Suprapubic skin (tissue), 4 donors: Measurements from ENCODE around the gene MRPS17. TPM values are rescaled to one million over a fixed set of nuclear protein-coding genes. Genes with fewer than 3 reads are reported as not detected.

Experiments used
- DNase-seq, 2 donors: peaks; one replicate each; pipeline ENCODE4 v3.0.0-alpha.2; 2019; ENCODE audit warnings: low spot score in 2 of 2
- H3K27ac ChIP-seq: fragments of 200-600 bp; sonication (generic); one replicate; pipeline ENCODE4 v1.5.1; 2019
- H3K27me3 ChIP-seq: fragments of 200-600 bp; sonication (generic); one replicate; pipeline ENCODE4 v1.5.1; 2019
- H3K36me3 ChIP-seq: fragments of 200-600 bp; sonication (generic); one replicate; pipeline ENCODE4 v1.5.1; 2019
- H3K4me1 ChIP-seq: fragments of 200-600 bp; sonication (generic); one replicate; pipeline ENCODE4 v1.5.1; 2019
- H3K4me3 ChIP-seq: fragments of 200-600 bp; sonication (generic); one replicate; pipeline ENCODE4 v1.5.1; 2019; ENCODE audit warnings: mild to moderate bottlenecking
- H3K9me3 ChIP-seq: fragments of 200-600 bp; sonication (generic); one replicate; pipeline ENCODE4 v1.5.1; 2019
- CTCF ChIP-seq, 2 donors: fragments of 200-600 bp in 1 of 2; fragments of 450-650 bp in 1 of 2; sonication (generic) in 1 of 2; IDR thresholded peaks; one replicate each; pipeline ENCODE4 v1.5.1; 2016 to 2019; ENCODE audit warnings: antibody characterized with exemption in 2 of 2, mild to moderate bottlenecking in 1 of 2, moderate library complexity in 1 of 2
- EP300 ChIP-seq: sonication (generic); formaldehyde crosslinking; IDR thresholded peaks from one replicate; pipeline ENCODE4 v1.6.1; 2017; ENCODE audit warnings: antibody characterized with exemption
- POLR2A ChIP-seq, 2 donors: fragments of 450-650 bp; IDR thresholded peaks; one replicate each; pipeline ENCODE4 v1.6.1; 2017; ENCODE audit warnings: antibody characterized with exemption in 2 of 2, mild to moderate bottlenecking in 2 of 2, moderate library complexity in 2 of 2
- POLR2AphosphoS5 ChIP-seq, 3 donors: sonication (generic); formaldehyde crosslinking; IDR thresholded peaks; one replicate each; pipeline ENCODE4 v1.6.1; 2017; ENCODE audit warnings: antibody characterized with exemption in 3 of 3
- WGBS: methylation state at CpG from one replicate; pipeline ENCODE4 v1.1.5; 2018; 5-methylcytosine and 5-hydroxymethylcytosine counted together
- total RNA-seq, 4 donors: library from RNA; depleted of rRNA; stranded (reverse); fragments of >200 nt; gene quantifications; one replicate each; pipeline ENCODE4 v1.1.0, GENCODE V29; 2016

Gene MRPS17
- total RNA-seq, 4 donors from 2014 or later, result 5.6 to 12.0 (median 8.5) TPM

GRCh38 chr7:55996856-55997500 lies 45.3 kb downstream of the MRPS17 start:
- no peak for TF ChIP-seq EP300
- no peak for TF ChIP-seq POLR2A (IDR thresholded peaks at IDR 0.05)
- TF ChIP-seq CTCF (IDR thresholded peaks at IDR 0.05), result no peak
- no peak for TF ChIP-seq POLR2AphosphoS5 (IDR thresholded peaks at IDR 0.05)
- Histone ChIP-seq H3K4me3 (no peak overlapping the region), H3K9me3 (no peaks in the 10 kb centered on the region), H3K27me3 (no peaks in the 10 kb centered on the region), H3K27ac (no peak overlapping the region), H3K4me1 (no peaks in the 10 kb centered on the region), H3K36me3 (peaks cover 69% of the 10 kb centered on the region)
- WGBS, result 93% methylated on average over 8 of the region's 8 CpGs
- no peak for DNase-seq

GRCh38 chr7:56003749-56004148 lies 52.1 kb downstream of the MRPS17 start:
- no peak overlapping the region for H3K4me3 ChIP-seq
- 97% methylated on average over 4 of the region's 4 CpGs for WGBS
- TF ChIP-seq POLR2AphosphoS5 (IDR thresholded peaks at IDR 0.05) (no peak), POLR2A (IDR thresholded peaks at IDR 0.05) (no peak), EP300 (no peak), CTCF (IDR thresholded peaks at IDR 0.05) (no peak)
- H3K27ac ChIP-seq, result no peak overlapping the region
- H3K4me1 ChIP-seq, result no peaks in the 10 kb centered on the region
- H3K9me3 ChIP-seq, result no peaks in the 10 kb centered on the region
- H3K27me3 ChIP-seq, result no peaks in the 10 kb centered on the region
- no peak for DNase-seq
- H3K36me3 ChIP-seq, result peaks cover 16% of the 10 kb centered on the region

Other genes starting within 250 kb of the MRPS17 start
- gene SEPTIN14, start 89.1 kb upstream of the MRPS17 start, total RNA-seq, result not detected
- gene ZNF713, start 64.4 kb upstream of the MRPS17 start, total RNA-seq, result 1 to 10 TPM; 1.1 to 5.4 (median 3.8) TPM
- 10 to 100 TPM; 37.4 to 59.3 (median 48.6) TPM for gene NIPSNAP2, start 12.7 kb downstream of the MRPS17 start, total RNA-seq
- gene PSPH, start 99.6 kb downstream of the MRPS17 start, total RNA-seq, result 10 to 100 TPM in 3 of 4 donors, 1 to 10 TPM in 1; 4.1 to 19.2 (median 14.1) TPM
- gene CCT6A, start 99.9 kb downstream of the MRPS17 start, total RNA-seq, result 10 to 100 TPM; 80.6 to 97.4 (median 88.8) TPM
- 100 to 1,000 TPM in 2 of 4 donors, 10 to 100 TPM in 2; 93.4 to 134 (median 113) TPM for gene SUMF2, start 112.4 kb downstream of the MRPS17 start, total RNA-seq
- 1 to 10 TPM in 3 of 4 donors, under 1 TPM in 1; 0.64 to 5.2 (median 2.5) TPM for gene PHKG1, start 141.1 kb downstream of the MRPS17 start, total RNA-seq
- gene CHCHD2, start 154.6 kb downstream of the MRPS17 start, total RNA-seq, result 100 to 1,000 TPM; 192 to 382 (median 301) TPM
- gene NUPR2, start 164.5 kb downstream of the MRPS17 start, total RNA-seq, result 1 to 10 TPM in 2 of 4 donors, not detected in 2; 3.0 to 4.5 TPM